ENCODE results near the gene CHPF.

CHPF gene

DNA sequence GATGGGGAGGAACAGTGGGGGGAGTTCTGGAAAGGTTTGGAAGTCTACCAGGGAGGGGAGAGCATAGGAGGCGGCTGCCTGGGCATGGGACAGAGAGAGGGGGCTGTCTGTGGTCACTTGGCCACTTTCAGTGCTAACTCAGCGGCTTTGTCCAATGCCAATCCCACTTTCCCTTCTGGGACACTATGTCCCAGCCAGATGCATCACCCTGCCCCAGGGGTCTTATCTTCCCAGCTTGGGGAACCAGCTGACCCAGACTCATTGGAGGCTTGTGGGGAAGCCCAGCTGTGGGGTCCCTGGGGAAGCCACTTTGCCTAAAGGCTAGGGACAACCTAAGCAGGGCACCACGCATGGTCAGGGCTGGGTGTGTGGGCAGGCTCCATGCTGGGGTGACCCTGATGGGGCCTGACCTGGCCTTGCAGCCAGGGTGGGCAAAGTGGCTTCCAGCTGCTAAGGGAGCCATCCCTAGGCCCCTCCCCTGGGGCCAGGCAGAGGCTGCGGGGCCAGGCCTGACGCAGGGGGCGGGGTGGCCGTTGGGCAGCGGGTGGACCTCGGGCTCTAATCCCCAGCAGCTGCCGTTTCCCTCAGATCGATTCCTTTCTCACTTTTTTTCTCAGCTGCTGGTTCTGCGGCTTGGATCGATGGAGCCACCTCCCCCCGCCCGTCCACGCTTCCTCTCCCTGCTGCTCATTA lies 30.9 kb downstream of the CHPF start:
- Histone ChIP-seq H3K4me1 (ENCODE audit: control insufficient read depth, low read depth, low read length) (peaks cover 33% of the 10 kb centered on the region), H3K27ac (ENCODE audit: low read length) (no peak overlapping the region), H3K27me3 (ENCODE audit: control insufficient read depth, insufficient read depth, low read length) (peaks cover 51% of the 10 kb centered on the region), H3K36me3 (ENCODE audit: control insufficient read depth, low read depth, low read length) (no peaks in the 10 kb centered on the region), H3K4me3 (ENCODE audit: low read length) (no peak overlapping the region), H3K9ac (ENCODE audit: low read length) (no peak overlapping the region), H3K9me3 (ENCODE audit: control insufficient read depth, low read depth, low read length) (no peaks in the 10 kb centered on the region)

DNA sequence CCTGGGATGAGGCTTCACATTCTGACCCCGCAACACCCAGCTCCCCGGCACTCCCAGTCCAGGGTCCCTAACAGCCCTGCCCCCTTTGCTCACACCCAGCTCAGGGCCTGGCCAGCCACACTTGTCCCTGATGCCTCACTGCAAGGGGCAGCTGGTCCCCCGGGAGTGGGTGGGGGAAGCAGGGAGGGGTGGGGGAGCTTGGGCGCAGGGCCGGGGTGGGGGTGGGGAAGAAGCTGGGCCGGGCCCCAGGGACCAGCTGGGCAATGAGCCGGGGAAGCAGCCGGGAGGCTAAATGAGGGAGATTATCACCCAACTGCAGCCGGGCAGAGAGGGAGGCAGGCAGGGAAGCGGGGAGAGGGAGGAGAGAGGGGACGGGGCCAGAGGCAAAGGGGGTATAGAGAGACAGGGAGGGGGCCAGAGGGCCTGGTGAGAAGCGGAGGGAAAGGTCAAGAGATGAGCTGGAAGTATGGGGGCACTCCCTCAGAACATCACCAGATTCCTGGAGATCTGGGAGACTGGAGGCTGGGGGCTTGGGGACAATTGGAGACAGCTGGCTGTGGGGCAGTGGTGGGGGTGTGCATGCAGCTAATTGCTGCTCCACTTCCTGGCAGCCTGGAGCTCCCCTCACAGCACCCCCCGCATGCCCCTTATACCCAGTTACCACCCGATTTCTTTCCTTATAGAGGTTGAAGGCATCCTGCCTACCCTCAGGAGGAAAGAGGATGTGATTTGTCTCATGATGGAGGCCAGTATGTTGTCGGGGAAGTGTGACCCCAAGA lies 31.9 kb downstream of the CHPF start:
- Histone ChIP-seq H3K4me1 (ENCODE audit: control insufficient read depth, low read depth, low read length) (peaks cover 43% of the 10 kb centered on the region), H3K4me3 (ENCODE audit: low read length) (no peak overlapping the region), H3K27me3 (ENCODE audit: control insufficient read depth, insufficient read depth, low read length) (peaks cover 51% of the 10 kb centered on the region), H3K9me3 (ENCODE audit: control insufficient read depth, low read depth, low read length) (no peaks in the 10 kb centered on the region), H3K27ac (ENCODE audit: low read length) (no peak overlapping the region), H3K36me3 (ENCODE audit: control insufficient read depth, low read depth, low read length) (no peaks in the 10 kb centered on the region), H3K9ac (ENCODE audit: low read length) (no peak overlapping the region)

- Histone ChIP-seq H3K27ac (ENCODE audit: low read length) (no peak overlapping the region), H3K36me3 (ENCODE audit: control insufficient read depth, low read depth, low read length) (no peaks in the 10 kb centered on the region), H3K27me3 (ENCODE audit: control insufficient read depth, insufficient read depth, low read length) (peaks cover 46% of the 10 kb centered on the region), H3K9ac (ENCODE audit: low read length) (no peak overlapping the region), H3K9me3 (ENCODE audit: control insufficient read depth, low read depth, low read length) (no peaks in the 10 kb centered on the region), H3K4me3 (ENCODE audit: low read length) (peak overlapping the region; percentile 58), H3K4me1 (ENCODE audit: control insufficient read depth, low read depth, low read length) (peaks cover 49% of the 10 kb centered on the region)
These were observed 33.0 kb downstream of the CHPF start for GRCh38 chr2:219510512-219511135.

GRCh38 chr2:219509780-219510511 lies 33.7 kb downstream of the CHPF start:
- Histone ChIP-seq H3K27me3 (ENCODE audit: control insufficient read depth, insufficient read depth, low read length) (peaks cover 39% of the 10 kb centered on the region), H3K4me1 (ENCODE audit: control insufficient read depth, low read depth, low read length) (peaks cover 49% of the 10 kb centered on the region), H3K9ac (ENCODE audit: low read length) (no peak overlapping the region), H3K36me3 (ENCODE audit: control insufficient read depth, low read depth, low read length) (no peaks in the 10 kb centered on the region), H3K4me3 (ENCODE audit: low read length) (peak overlapping the region; percentile 58), H3K9me3 (ENCODE audit: control insufficient read depth, low read depth, low read length) (no peaks in the 10 kb centered on the region), H3K27ac (ENCODE audit: low read length) (no peak overlapping the region)

GRCh38 chr2:219508971-219509779 lies 34.4 kb downstream of the CHPF start:
- no peak overlapping the region for H3K9ac ChIP-seq (ENCODE audit: low read length)
- no peak overlapping the region for H3K27ac ChIP-seq (ENCODE audit: low read length)
- no peaks in the 10 kb centered on the region for H3K36me3 ChIP-seq (ENCODE audit: control insufficient read depth, low read depth, low read length)
- H3K9me3 ChIP-seq (ENCODE audit: control insufficient read depth, low read depth, low read length), result no peaks in the 10 kb centered on the region
- H3K27me3 ChIP-seq (ENCODE audit: control insufficient read depth, insufficient read depth, low read length), result peaks cover 31% of the 10 kb centered on the region
- peak overlapping the region; percentile 58 for H3K4me3 ChIP-seq (ENCODE audit: low read length)
- peaks cover 49% of the 10 kb centered on the region for H3K4me1 ChIP-seq (ENCODE audit: control insufficient read depth, low read depth, low read length)

DNA sequence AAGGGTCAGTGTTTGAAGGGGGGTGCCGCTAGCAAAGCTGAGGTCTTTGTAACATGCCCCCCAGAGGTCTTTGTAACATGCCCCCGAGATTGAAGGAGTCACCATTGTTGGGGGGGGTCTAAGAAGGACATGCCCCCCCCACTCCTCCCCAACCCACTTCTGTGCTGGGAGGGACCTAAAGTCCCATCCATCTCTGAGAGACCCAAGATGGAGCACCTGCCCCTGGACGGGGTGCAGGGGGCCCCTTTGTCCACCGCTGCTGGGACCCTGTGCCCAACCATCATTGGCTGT lies 35.2 kb downstream of the CHPF start:
- H3K4me3 ChIP-seq (ENCODE audit: low read length), result no peak overlapping the region
- H3K27me3 ChIP-seq (ENCODE audit: control insufficient read depth, insufficient read depth, low read length), result peaks cover 24% of the 10 kb centered on the region
- no peak overlapping the region for H3K27ac ChIP-seq (ENCODE audit: low read length)
- no peaks in the 10 kb centered on the region for H3K36me3 ChIP-seq (ENCODE audit: control insufficient read depth, low read depth, low read length)
- no peak overlapping the region for H3K9ac ChIP-seq (ENCODE audit: low read length)
- H3K4me1 ChIP-seq (ENCODE audit: control insufficient read depth, low read depth, low read length), result peaks cover 43% of the 10 kb centered on the region
- H3K9me3 ChIP-seq (ENCODE audit: control insufficient read depth, low read depth, low read length), result no peaks in the 10 kb centered on the region

DNA sequence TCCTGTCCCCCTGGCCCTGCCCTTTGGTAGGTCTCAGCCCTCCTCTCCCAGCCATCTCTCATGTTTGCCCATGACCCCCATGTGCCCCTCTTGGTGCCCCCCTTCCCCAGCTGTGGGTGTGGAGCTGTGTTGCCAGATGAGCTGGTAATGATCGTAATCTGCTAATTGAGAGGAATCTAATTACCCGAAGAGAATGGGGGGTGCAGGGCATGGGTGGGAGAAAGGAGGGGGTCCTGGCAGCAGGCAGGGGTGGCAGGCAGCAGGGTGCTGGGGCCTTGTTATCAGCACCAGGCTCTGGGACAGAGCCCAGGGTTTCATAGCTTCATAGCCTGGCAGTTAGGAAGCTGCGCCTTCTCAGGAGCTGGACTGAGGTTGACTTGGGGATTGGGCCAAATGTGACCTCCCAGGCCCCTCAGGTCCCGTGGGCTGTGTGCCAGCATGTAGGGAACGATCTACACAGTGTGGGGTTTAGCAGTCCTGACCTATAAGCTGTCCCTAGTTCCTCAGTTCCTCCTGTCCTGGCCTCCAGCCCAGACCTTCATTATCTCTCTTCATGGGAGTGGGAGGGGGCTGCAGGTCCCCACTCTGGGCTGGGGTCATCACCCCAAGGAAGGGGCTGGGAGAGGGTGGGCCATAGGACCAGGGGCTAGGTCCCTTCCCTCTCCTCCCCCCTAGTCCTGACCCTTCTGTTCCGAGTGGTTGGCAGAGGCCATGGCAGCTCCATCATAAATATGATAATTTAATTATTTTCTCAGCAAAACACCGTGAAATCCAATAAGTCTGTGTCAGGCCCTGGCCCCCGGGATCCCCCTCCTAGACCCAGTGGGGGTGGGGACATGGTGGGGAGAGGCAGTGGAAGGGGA lies 35.8 kb downstream of the CHPF start:
- H3K9ac ChIP-seq (ENCODE audit: low read length), result no peak overlapping the region
- H3K36me3 ChIP-seq (ENCODE audit: control insufficient read depth, low read depth, low read length), result no peaks in the 10 kb centered on the region
- no peaks in the 10 kb centered on the region for H3K9me3 ChIP-seq (ENCODE audit: control insufficient read depth, low read depth, low read length)
- H3K27me3 ChIP-seq (ENCODE audit: control insufficient read depth, insufficient read depth, low read length), result peaks cover 18% of the 10 kb centered on the region
- peaks cover 37% of the 10 kb centered on the region for H3K4me1 ChIP-seq (ENCODE audit: control insufficient read depth, low read depth, low read length)
- no peak overlapping the region for H3K4me3 ChIP-seq (ENCODE audit: low read length)
- no peak overlapping the region for H3K27ac ChIP-seq (ENCODE audit: low read length)

DNA sequence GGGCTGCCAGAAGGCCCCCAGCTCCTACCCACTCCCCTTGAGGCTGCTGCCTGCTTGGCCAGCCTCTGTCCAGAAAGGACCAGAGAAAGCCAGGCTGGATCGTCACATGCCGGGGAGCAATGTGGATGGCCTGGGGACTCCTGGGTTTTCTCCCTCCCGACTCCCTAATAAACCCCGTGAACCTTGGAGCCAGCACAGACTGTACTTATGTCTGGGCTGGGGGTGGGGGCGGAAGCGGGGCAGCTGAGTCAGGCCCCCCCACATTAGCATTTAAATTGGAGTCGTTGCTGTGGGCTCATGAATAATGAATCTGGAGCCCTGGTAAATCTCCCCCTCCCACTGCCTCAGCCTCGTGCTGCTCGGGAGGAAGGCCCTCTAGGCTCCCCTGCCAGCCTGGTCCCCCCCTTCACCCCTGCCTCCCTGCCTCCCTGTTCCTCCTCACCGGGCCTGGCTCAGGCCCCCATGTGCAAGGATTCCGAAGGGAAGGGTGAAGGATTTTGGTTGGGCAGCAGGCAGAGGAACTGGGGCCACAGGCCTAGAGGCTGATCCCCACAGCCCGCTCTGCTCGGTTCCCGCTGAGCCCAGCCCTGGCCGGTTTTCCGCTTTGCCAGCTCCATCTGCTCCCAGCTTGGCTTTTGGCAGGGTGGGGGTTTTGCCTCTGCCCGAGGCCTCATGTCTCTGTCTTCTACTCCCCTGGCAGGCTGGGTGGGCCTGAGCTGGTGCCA lies 36.6 kb downstream of the CHPF start:
- Histone ChIP-seq H3K4me1 (ENCODE audit: control insufficient read depth, low read depth, low read length) (peaks cover 35% of the 10 kb centered on the region), H3K27ac (ENCODE audit: low read length) (peak overlapping the region; percentile 85), H3K4me3 (ENCODE audit: low read length) (peak overlapping the region; percentile 8), H3K9ac (ENCODE audit: low read length) (peak overlapping the region; percentile 46), H3K27me3 (ENCODE audit: control insufficient read depth, insufficient read depth, low read length) (peaks cover 9% of the 10 kb centered on the region), H3K36me3 (ENCODE audit: control insufficient read depth, low read depth, low read length) (no peaks in the 10 kb centered on the region), H3K9me3 (ENCODE audit: control insufficient read depth, low read depth, low read length) (no peaks in the 10 kb centered on the region)

DNA sequence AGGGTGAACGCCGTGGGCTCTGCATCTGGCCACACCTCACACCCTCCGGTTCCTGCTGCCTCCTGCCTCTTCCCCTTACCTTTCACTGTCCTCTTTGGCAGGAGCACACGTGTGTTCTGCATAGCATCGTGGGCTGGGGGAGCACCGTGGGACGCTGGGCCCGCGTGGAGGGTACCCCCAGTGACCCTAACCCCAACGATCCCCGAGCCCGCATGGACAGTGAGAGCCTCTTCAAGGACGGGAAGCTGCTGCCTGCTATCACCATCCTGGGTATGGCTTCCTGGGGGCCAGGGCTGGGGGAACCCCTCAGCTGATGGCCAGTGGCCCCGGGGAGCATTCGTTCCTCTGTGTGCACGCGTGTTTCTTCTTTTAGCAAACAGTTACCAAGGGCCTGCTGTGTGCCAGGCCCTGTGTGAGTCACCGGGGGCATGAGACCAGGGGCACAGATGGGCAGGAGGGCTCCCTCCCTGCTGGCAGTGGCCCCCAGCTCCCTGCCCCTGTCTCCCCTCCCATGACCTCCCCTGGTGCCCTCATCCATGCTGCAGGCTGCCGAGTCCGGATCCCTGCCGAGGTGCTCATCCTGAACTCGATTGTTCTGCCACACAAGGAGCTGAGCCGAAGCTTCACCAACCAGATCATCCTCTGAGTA lies 37.3 kb downstream of the CHPF start:
- Histone ChIP-seq H3K36me3 (ENCODE audit: control insufficient read depth, low read depth, low read length) (no peaks in the 10 kb centered on the region), H3K9me3 (ENCODE audit: control insufficient read depth, low read depth, low read length) (no peaks in the 10 kb centered on the region), H3K4me3 (ENCODE audit: low read length) (no peak overlapping the region), H3K4me1 (ENCODE audit: control insufficient read depth, low read depth, low read length) (peaks cover 35% of the 10 kb centered on the region), H3K27me3 (ENCODE audit: control insufficient read depth, insufficient read depth, low read length) (peaks cover 5% of the 10 kb centered on the region), H3K9ac (ENCODE audit: low read length) (peak overlapping the region; percentile 46), H3K27ac (ENCODE audit: low read length) (peak overlapping the region; percentile 85)
